Suprapubic skin (tissue), 4 donors: ENCODE data around the gene LDLRAD4. TPM values are rescaled to one million over a fixed set of nuclear protein-coding genes. Genes with fewer than 3 reads are reported as not detected.

ENCODE experiments used
- DNase-seq, 2 donors: peaks; one replicate each; pipeline ENCODE4 v3.0.0-alpha.2; 2019; ENCODE audit warnings: low spot score in 2 of 2
- H3K27ac ChIP-seq: fragments of 200-600 bp; sonication (generic); one replicate; pipeline ENCODE4 v1.5.1; 2019
- H3K27me3 ChIP-seq: fragments of 200-600 bp; sonication (generic); one replicate; pipeline ENCODE4 v1.5.1; 2019
- H3K36me3 ChIP-seq: fragments of 200-600 bp; sonication (generic); one replicate; pipeline ENCODE4 v1.5.1; 2019
- H3K4me1 ChIP-seq: fragments of 200-600 bp; sonication (generic); one replicate; pipeline ENCODE4 v1.5.1; 2019
- H3K4me3 ChIP-seq: fragments of 200-600 bp; sonication (generic); one replicate; pipeline ENCODE4 v1.5.1; 2019; ENCODE audit warnings: mild to moderate bottlenecking
- H3K9me3 ChIP-seq: fragments of 200-600 bp; sonication (generic); one replicate; pipeline ENCODE4 v1.5.1; 2019
- CTCF ChIP-seq, 2 donors: fragments of 200-600 bp in 1 of 2; fragments of 450-650 bp in 1 of 2; sonication (generic) in 1 of 2; IDR thresholded peaks; one replicate each; pipeline ENCODE4 v1.5.1; 2016 to 2019; ENCODE audit warnings: antibody characterized with exemption in 2 of 2, mild to moderate bottlenecking in 1 of 2, moderate library complexity in 1 of 2
- EP300 ChIP-seq: sonication (generic); formaldehyde crosslinking; IDR thresholded peaks from one replicate; pipeline ENCODE4 v1.6.1; 2017; ENCODE audit warnings: antibody characterized with exemption
- POLR2A ChIP-seq, 2 donors: fragments of 450-650 bp; IDR thresholded peaks; one replicate each; pipeline ENCODE4 v1.6.1; 2017; ENCODE audit warnings: antibody characterized with exemption in 2 of 2, mild to moderate bottlenecking in 2 of 2, moderate library complexity in 2 of 2
- POLR2AphosphoS5 ChIP-seq, 3 donors: sonication (generic); formaldehyde crosslinking; IDR thresholded peaks; one replicate each; pipeline ENCODE4 v1.6.1; 2017; ENCODE audit warnings: antibody characterized with exemption in 3 of 3
- WGBS: methylation state at CpG from one replicate; pipeline ENCODE4 v1.1.5; 2018; 5-methylcytosine and 5-hydroxymethylcytosine counted together
- total RNA-seq, 4 donors: library from RNA; depleted of rRNA; stranded (reverse); fragments of >200 nt; gene quantifications; one replicate each; pipeline ENCODE4 v1.1.0, GENCODE V29; 2016

The LDLRAD4 gene
- total RNA-seq, 4 donors from 2014 or later = 10.1 to 31.6 (median 15.1) TPM

GRCh38 chr18:13198701-13199100 is 19.9 kb upstream of the LDLRAD4 start:
- 85% methylated on average over 2 of the region's 2 CpGs for WGBS
- Histone ChIP-seq H3K4me3 (no peak overlapping the region), H3K27ac (no peak overlapping the region), H3K4me1 (no peaks in the 10 kb centered on the region), H3K9me3 (peaks cover 11% of the 10 kb centered on the region), H3K36me3 (no peaks in the 10 kb centered on the region), H3K27me3 (no peaks in the 10 kb centered on the region)
- no peak for DNase-seq
- no peak for TF ChIP-seq POLR2AphosphoS5 (IDR thresholded peaks at IDR 0.05)
- TF ChIP-seq POLR2A (IDR thresholded peaks at IDR 0.05) = no peak
- TF ChIP-seq CTCF (IDR thresholded peaks at IDR 0.05) = no peak
- TF ChIP-seq EP300 = no peak

- no peak overlapping the region for H3K27ac ChIP-seq
- H3K9me3 ChIP-seq = peaks cover 11% of the 10 kb centered on the region
- TF ChIP-seq POLR2AphosphoS5 (IDR thresholded peaks at IDR 0.05) = no peak
- no peak for TF ChIP-seq CTCF (IDR thresholded peaks at IDR 0.05)
- TF ChIP-seq POLR2A (IDR thresholded peaks at IDR 0.05) = no peak
- TF ChIP-seq EP300 = no peak
- H3K4me1 ChIP-seq = no peaks in the 10 kb centered on the region
- H3K36me3 ChIP-seq = no peaks in the 10 kb centered on the region
- H3K4me3 ChIP-seq = no peak overlapping the region
- WGBS = 73% methylated on average over 3 of the region's 3 CpGs
- DNase-seq = no peak
- H3K27me3 ChIP-seq = no peaks in the 10 kb centered on the region
Observed at GRCh38 chr18:13199169-13199568, 19.4 kb upstream of the LDLRAD4 start.

- H3K4me1 ChIP-seq = no peaks in the 10 kb centered on the region
- H3K4me3 ChIP-seq = no peak overlapping the region
- H3K36me3 ChIP-seq = no peaks in the 10 kb centered on the region
- peaks cover 11% of the 10 kb centered on the region for H3K9me3 ChIP-seq
- DNase-seq = no peak
- 79% methylated on average over 3 of the region's 3 CpGs for WGBS
- TF ChIP-seq CTCF (IDR thresholded peaks at IDR 0.05) (no peak), POLR2A (IDR thresholded peaks at IDR 0.05) (no peak), POLR2AphosphoS5 (IDR thresholded peaks at IDR 0.05) (no peak), EP300 (no peak)
- H3K27me3 ChIP-seq = no peaks in the 10 kb centered on the region
- H3K27ac ChIP-seq = no peak overlapping the region
Observed at GRCh38 chr18:13201292-13201691, 17.3 kb upstream of the LDLRAD4 start.

DNA sequence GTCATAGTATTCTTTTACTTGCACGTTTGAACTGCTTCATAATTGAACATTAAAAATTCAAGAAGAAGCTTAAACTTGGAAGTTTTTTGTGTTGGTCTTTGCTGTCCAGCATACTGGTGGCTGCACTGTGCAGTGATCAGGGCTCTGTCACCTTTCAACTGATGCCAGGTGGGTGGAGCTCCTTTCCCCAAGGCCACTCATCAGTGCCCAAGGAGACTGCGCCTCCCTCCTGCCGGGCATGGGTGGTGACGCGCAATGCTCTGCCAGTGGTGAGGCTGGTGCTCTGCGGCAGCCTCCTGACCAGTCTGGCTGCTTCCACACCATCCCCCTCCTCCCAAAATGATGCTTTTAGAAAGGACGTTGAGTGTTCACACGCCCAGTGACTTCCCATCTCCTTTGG is 16.0 kb upstream of the LDLRAD4 start:
- WGBS = 81% methylated on average over 8 of the region's 8 CpGs
- Histone ChIP-seq H3K27ac (no peak overlapping the region), H3K4me1 (no peaks in the 10 kb centered on the region), H3K27me3 (no peaks in the 10 kb centered on the region), H3K4me3 (no peak overlapping the region), H3K9me3 (peaks cover 11% of the 10 kb centered on the region), H3K36me3 (no peaks in the 10 kb centered on the region)
- no peak for DNase-seq
- TF ChIP-seq POLR2A (IDR thresholded peaks at IDR 0.05) (no peak), POLR2AphosphoS5 (IDR thresholded peaks at IDR 0.05) (no peak), CTCF (IDR thresholded peaks at IDR 0.05) (no peak), EP300 (no peak)

DNA sequence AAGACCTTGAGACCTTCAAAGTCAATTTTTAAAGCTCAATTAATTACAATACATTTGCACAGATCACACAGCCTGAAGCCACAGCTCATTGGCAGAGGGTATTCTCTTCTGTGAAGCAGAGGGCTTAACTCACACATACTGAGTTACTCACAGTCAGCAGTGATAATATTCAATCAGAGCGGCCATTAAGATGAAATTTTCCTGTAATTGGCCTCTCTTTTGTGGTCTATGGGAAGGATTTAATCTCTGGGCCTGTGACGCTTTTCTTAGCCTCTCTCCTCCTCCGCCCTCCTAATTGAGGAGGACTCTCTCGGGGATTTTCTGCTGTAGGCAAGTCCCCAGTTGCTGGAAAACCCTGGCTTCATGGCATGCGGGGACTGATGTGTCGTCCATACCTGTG is 12.3 kb upstream of the LDLRAD4 start:
- TF ChIP-seq POLR2AphosphoS5 (IDR thresholded peaks at IDR 0.05) = no peak
- no peak for TF ChIP-seq EP300
- no peak for TF ChIP-seq CTCF (IDR thresholded peaks at IDR 0.05)
- no peak for TF ChIP-seq POLR2A (IDR thresholded peaks at IDR 0.05)
- Histone ChIP-seq H3K4me1 (no peaks in the 10 kb centered on the region), H3K4me3 (no peak overlapping the region), H3K27me3 (no peaks in the 10 kb centered on the region), H3K9me3 (no peaks in the 10 kb centered on the region), H3K36me3 (no peaks in the 10 kb centered on the region), H3K27ac (no peak overlapping the region)
- 87% methylated on average over 6 of the region's 6 CpGs for WGBS
- no peak for DNase-seq
